Measurements from ENCODE around the gene CHD5.

DNA sequence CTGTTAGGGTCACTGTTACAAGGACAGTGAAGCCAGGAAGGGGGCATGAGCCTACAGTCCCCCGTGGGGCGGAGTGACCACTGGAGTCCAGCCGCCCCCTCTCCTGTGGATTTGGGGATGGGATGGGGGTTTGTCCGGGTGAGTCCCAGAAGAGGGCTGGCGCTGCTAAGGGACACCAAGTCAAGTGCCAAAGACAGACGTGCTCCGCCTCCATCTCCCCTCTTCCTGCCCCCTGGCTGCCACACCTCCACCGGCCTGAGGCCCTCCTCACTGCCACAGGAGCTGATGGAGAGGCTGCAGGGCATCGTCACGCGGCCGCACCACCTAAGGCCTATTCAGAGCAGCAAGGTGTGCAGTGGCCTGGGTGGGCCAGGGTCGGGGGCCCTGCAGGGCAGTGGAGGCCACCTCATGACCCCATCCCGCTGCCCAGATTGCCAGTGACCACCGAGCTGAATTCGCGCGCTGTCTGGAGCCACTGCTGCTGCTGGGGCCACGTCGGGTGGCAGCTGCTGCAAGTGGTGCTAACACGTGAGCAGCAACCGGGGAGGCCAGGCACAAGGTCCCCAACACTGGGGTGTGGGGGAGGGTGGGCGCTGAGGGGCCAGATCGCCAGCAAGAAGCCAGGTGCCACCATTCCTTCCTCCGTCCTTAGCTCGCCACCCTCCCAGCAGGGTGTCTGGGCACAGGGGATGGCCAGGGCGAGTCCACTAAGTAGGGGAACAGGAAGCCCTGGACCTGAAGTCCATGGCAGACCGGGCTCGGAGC is 30.7 kb upstream of the CHD5 start:
- TF ChIP-seq, protein P1, sequence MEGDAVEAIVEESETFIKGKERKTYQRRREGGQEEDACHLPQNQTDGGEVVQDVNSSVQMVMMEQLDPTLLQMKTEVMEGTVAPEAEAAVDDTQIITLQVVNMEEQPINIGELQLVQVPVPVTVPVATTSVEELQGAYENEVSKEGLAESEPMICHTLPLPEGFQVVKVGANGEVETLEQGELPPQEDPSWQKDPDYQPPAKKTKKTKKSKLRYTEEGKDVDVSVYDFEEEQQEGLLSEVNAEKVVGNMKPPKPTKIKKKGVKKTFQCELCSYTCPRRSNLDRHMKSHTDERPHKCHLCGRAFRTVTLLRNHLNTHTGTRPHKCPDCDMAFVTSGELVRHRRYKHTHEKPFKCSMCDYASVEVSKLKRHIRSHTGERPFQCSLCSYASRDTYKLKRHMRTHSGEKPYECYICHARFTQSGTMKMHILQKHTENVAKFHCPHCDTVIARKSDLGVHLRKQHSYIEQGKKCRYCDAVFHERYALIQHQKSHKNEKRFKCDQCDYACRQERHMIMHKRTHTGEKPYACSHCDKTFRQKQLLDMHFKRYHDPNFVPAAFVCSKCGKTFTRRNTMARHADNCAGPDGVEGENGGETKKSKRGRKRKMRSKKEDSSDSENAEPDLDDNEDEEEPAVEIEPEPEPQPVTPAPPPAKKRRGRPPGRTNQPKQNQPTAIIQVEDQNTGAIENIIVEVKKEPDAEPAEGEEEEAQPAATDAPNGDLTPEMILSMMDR (conservative IDR thresholded peaks at IDR 0.05; ENCODE audit: low read length): no peak
- TF ChIP-seq EZH2phosphoT487 (IDR thresholded peaks at IDR 0.05; ENCODE audit: borderline replicate concordance): no peak

Data from Loucy (cell line).